HepG2 (cell line): ENCODE measurements around the gene TTLL11. TPM values are rescaled to one million over a fixed set of nuclear protein-coding genes. Genes with fewer than 3 reads are reported as not detected.

Source experiments
- HDAC2 ChIP-seq: sonication (generic); formaldehyde crosslinking; IDR thresholded peaks from 2 replicates; pipeline ENCODE4 v1.4.0; 2020; ENCODE audit warnings: missing genetic modification reagents
- MTA3 ChIP-seq: sonication (generic); formaldehyde crosslinking; IDR thresholded peaks from 2 replicates; pipeline ENCODE4 v1.4.0; 2020; ENCODE audit warnings: missing genetic modification reagents
- NFE2L2 ChIP-seq: fragments of 150-350 bp; IDR thresholded peaks from 2 replicates; pipeline ENCODE4 v1.6.1; 2014; ENCODE audit warnings: low read length
- RARG ChIP-seq: sonication (generic); formaldehyde crosslinking; IDR thresholded peaks from 2 replicates; pipeline ENCODE4 v1.4.0; 2020; ENCODE audit warnings: low read depth, mild to moderate bottlenecking, missing genetic modification reagents
- TAF1 ChIP-seq: sonication (generic); formaldehyde crosslinking; IDR thresholded peaks from 2 replicates; pipeline ENCODE4 v1.4.0; 2020; ENCODE audit warnings: missing genetic modification reagents
- ZKSCAN1 ChIP-seq: fragments of 150-350 bp; IDR thresholded peaks from 2 replicates; pipeline ENCODE4 v1.6.1; 2014; ENCODE audit warnings: low read length
- ZNF138 ChIP-seq: sonication (generic); formaldehyde crosslinking; IDR thresholded peaks from 2 replicates; pipeline ENCODE4 v1.5.0; 2020; ENCODE audit warnings: mild to moderate bottlenecking, low read depth, missing genetic modification reagents
- ZNF143 ChIP-seq: sonication (generic); formaldehyde crosslinking; IDR thresholded peaks from 2 replicates; pipeline ENCODE4 v1.4.0; 2020; ENCODE audit warnings: missing genetic modification reagents
- ZNF253 ChIP-seq: sonication (generic); formaldehyde crosslinking; IDR thresholded peaks from 2 replicates; pipeline ENCODE4 v1.8.0; 2022; ENCODE audit warnings: mild to moderate bottlenecking, missing genetic modification reagents, borderline replicate concordance
- ZNF850 ChIP-seq: sonication (generic); formaldehyde crosslinking; conservative IDR thresholded peaks from 2 replicates; pipeline ENCODE4 v1.9.0; 2021; ENCODE audit warnings: mild to moderate bottlenecking, missing genetic modification reagents
- polyA plus RNA-seq, 8 experiments: library from polyadenylated mRNA; depleted of rRNA in 3 of 8; stranded (reverse) in 7 of 8; unstranded in 1 of 8; fragments of >200 nt; fragmentation: Illumina TruSeq in 4 of 8; extraction: Trizol in 4 of 8; gene quantifications; 2 replicates each; pipeline versions ENCODE4 v1.2.1 to v1.2.3, GENCODE V29; 2011 to 2016; ENCODE audit warnings: low read depth in 4 of 8, missing spikeins in 1 of 8, mixed read lengths in 1 of 8; ENCODE audit not compliant: insufficient read depth in 1 of 8
- total RNA-seq, 5 experiments: library from RNA; depleted of rRNA; stranded (reverse); fragments of >200 nt; fragmentation: Illumina TruSeq; extraction: Trizol; gene quantifications; 2 replicates each; pipeline ENCODE4 v1.2.3, GENCODE V29; 2016; ENCODE audit warnings: low read depth in 1 of 5
- TF ChIP-seq, protein P1 (sequence below): sonication (generic); formaldehyde crosslinking; IDR thresholded peaks from 2 replicates; pipeline ENCODE4 v1.4.0; 2020; ENCODE audit warnings: missing genetic modification reagents, borderline replicate concordance
- TF ChIP-seq, protein P2 (sequence below): sonication (generic); formaldehyde crosslinking; IDR thresholded peaks from 2 replicates; pipeline ENCODE4 v1.4.0; 2020; ENCODE audit warnings: missing genetic modification reagents
- TF ChIP-seq, protein P3 (sequence below): sonication (generic); formaldehyde crosslinking; IDR thresholded peaks from 2 replicates; pipeline ENCODE4 v1.9.0; 2021; ENCODE audit warnings: missing genetic modification reagents, borderline replicate concordance
- TF ChIP-seq, protein P4 (sequence below): sonication (generic); formaldehyde crosslinking; IDR thresholded peaks from 2 replicates; pipeline ENCODE4 v1.4.0; 2020; ENCODE audit warnings: missing genetic modification reagents, mild to moderate bottlenecking, borderline replicate concordance

TTLL11 gene
- total and polyA plus RNA-seq, 2 of the 13 experiments (the other 11 are each of a cell fraction or from before 2014, with no cell fraction given), result 4.5 to 5.2 TPM

DNA sequence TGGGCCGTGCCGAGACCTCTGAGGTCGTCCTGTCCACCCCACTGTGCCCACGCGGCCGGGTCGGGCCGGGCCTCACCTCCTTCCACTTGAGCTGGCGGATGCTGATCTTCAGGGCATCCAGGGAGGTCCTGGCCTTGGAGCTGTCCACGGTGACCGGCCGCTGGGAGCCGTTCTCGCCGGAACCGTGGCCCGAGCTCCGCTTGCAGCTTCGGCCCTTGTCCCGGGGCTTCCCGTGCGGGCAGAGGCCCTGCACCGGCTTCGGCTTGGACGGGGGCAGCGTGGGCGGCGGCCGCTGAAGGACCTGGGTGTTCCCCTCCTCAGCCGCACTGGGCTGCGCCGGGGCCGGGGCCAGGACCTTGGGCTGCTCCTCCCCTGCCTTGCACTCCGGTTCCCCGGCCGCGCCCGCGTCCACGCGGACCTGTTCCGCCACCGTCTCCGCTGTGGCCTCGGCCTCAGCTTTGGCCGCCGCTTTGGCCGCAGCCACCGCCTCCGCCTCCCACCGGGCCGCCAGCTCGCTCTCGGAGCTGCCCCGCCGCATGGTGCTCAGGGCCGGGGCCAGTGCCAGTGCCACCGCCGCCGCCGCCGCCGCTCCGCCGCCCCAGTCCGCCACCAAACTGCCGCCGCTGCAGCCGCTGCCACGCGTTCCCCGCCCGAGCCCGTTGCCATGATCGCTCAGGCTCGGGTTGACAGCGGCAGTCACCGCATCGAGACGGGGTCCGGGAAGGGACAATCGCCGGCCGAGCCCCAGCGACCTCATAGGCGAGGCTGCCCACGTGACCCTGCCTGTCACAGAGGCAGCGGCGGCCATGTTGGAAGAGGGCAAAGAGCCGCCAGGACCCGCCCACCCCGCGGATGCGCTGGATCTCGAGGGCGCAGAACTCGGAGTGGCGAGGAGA lies at the start of gene TTLL11 (continued):
- TF ChIP-seq HDAC2 (CRISPR knock-in tag), result peak; percentile 78; the same call in 1 of the 2 replicates
- TF ChIP-seq, protein P1, sequence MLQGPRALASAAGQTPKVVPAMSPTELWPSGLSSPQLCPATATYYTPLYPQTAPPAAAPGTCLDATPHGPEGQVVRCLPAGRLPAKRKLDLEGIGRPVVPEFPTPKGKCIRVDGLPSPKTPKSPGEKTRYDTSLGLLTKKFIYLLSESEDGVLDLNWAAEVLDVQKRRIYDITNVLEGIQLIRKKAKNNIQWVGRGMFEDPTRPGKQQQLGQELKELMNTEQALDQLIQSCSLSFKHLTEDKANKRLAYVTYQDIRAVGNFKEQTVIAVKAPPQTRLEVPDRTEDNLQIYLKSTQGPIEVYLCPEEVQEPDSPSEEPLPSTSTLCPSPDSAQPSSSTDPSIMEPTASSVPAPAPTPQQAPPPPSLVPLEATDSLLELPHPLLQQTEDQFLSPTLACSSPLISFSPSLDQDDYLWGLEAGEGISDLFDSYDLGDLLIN, result no peak
- TF ChIP-seq RARG (CRISPR knock-in tag), result no peak
- peak; percentile 17; the same call in 1 of the 2 replicates for TF ChIP-seq ZNF253 (CRISPR knock-in tag)
- no peak for TF ChIP-seq ZKSCAN1
- TF ChIP-seq, protein P2, sequence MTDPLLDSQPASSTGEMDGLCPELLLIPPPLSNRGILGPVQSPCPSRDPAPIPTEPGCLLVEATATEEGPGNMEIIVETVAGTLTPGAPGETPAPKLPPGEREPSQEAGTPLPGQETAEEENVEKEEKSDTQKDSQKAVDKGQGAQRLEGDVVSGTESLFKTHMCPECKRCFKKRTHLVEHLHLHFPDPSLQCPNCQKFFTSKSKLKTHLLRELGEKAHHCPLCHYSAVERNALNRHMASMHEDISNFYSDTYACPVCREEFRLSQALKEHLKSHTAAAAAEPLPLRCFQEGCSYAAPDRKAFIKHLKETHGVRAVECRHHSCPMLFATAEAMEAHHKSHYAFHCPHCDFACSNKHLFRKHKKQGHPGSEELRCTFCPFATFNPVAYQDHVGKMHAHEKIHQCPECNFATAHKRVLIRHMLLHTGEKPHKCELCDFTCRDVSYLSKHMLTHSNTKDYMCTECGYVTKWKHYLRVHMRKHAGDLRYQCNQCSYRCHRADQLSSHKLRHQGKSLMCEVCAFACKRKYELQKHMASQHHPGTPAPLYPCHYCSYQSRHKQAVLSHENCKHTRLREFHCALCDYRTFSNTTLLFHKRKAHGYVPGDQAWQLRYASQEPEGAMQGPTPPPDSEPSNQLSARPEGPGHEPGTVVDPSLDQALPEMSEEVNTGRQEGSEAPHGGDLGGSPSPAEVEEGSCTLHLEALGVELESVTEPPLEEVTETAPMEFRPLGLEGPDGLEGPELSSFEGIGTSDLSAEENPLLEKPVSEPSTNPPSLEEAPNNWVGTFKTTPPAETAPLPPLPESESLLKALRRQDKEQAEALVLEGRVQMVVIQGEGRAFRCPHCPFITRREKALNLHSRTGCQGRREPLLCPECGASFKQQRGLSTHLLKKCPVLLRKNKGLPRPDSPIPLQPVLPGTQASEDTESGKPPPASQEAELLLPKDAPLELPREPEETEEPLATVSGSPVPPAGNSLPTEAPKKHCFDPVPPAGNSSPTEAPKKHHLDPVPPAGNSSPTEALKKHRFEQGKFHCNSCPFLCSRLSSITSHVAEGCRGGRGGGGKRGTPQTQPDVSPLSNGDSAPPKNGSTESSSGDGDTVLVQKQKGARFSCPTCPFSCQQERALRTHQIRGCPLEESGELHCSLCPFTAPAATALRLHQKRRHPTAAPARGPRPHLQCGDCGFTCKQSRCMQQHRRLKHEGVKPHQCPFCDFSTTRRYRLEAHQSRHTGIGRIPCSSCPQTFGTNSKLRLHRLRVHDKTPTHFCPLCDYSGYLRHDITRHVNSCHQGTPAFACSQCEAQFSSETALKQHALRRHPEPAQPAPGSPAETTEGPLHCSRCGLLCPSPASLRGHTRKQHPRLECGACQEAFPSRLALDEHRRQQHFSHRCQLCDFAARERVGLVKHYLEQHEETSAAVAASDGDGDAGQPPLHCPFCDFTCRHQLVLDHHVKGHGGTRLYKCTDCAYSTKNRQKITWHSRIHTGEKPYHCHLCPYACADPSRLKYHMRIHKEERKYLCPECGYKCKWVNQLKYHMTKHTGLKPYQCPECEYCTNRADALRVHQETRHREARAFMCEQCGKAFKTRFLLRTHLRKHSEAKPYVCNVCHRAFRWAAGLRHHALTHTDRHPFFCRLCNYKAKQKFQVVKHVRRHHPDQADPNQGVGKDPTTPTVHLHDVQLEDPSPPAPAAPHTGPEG (CRISPR knock-in tag), result peak; percentile 86
- no peak for TF ChIP-seq ZNF850 (CRISPR knock-in tag)
- TF ChIP-seq ZNF138 (CRISPR knock-in tag), result no peak
- peak; percentile 51; the same call in 1 of the 2 replicates for TF ChIP-seq TAF1
- no peak for TF ChIP-seq MTA3 (CRISPR knock-in tag)
- TF ChIP-seq, protein P3, sequence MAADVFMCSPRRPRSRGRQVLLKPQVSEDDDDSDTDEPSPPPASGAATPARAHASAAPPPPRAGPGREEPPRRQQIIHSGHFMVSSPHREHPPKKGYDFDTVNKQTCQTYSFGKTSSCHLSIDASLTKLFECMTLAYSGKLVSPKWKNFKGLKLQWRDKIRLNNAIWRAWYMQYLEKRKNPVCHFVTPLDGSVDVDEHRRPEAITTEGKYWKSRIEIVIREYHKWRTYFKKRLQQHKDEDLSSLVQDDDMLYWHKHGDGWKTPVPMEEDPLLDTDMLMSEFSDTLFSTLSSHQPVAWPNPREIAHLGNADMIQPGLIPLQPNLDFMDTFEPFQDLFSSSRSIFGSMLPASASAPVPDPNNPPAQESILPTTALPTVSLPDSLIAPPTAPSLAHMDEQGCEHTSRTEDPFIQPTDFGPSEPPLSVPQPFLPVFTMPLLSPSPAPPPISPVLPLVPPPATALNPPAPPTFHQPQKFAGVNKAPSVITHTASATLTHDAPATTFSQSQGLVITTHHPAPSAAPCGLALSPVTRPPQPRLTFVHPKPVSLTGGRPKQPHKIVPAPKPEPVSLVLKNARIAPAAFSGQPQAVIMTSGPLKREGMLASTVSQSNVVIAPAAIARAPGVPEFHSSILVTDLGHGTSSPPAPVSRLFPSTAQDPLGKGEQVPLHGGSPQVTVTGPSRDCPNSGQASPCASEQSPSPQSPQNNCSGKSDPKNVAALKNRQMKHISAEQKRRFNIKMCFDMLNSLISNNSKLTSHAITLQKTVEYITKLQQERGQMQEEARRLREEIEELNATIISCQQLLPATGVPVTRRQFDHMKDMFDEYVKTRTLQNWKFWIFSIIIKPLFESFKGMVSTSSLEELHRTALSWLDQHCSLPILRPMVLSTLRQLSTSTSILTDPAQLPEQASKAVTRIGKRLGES (CRISPR knock-in tag), result no peak
- no peak for TF ChIP-seq NFE2L2
- TF ChIP-seq ZNF143 (CRISPR knock-in tag), result peak; percentile 66
- TF ChIP-seq, protein P4, sequence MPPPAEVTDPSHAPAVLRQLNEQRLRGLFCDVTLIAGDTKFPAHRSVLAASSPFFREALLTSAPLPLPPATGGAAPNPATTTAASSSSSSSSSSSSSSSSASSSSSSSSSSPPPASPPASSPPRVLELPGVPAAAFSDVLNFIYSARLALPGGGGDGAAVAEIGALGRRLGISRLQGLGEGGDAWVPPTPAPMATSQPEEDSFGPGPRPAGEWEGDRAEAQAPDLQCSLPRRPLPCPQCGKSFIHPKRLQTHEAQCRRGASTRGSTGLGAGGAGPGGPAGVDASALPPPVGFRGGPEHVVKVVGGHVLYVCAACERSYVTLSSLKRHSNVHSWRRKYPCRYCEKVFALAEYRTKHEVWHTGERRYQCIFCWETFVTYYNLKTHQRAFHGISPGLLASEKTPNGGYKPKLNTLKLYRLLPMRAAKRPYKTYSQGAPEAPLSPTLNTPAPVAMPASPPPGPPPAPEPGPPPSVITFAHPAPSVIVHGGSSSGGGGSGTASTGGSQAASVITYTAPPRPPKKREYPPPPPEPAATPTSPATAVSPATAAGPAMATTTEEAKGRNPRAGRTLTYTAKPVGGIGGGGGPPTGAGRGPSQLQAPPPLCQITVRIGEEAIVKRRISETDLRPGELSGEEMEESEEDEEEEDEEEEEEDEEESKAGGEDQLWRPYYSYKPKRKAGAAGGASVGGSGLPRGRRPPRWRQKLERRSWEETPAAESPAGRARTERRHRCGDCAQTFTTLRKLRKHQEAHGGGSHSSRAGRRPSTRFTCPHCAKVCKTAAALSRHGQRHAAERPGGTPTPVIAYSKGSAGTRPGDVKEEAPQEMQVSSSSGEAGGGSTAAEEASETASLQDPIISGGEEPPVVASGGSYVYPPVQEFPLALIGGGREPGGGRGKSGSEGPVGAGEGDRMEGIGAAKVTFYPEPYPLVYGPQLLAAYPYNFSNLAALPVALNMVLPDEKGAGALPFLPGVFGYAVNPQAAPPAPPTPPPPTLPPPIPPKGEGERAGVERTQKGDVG, result 0 out of 2 replicates have a peak, but pooled peaks have one; percentile 43
